HG03159 (cell line): ENCODE results near the gene ARL15.
A peak's percentile ranks its signal among the peaks of the same experiment; 100 is the strongest.

Source experiments
- ATAC-seq: cut with Tn5 transposase; IDR thresholded peaks from one replicate; pipeline ENCODE4 v1.9.1; 2021; ENCODE audit warnings: mild to moderate bottlenecking, moderate library complexity; ENCODE audit not compliant: unreplicated experiment

ARL15 gene

GRCh38 chr5:54214722-54215121 lies 95.7 kb downstream of the ARL15 start:
- ATAC-seq, result no peak

- ATAC-seq, result no peak
These were observed 98.0 kb downstream of the ARL15 start for GRCh38 chr5:54212331-54212730.

DNA sequence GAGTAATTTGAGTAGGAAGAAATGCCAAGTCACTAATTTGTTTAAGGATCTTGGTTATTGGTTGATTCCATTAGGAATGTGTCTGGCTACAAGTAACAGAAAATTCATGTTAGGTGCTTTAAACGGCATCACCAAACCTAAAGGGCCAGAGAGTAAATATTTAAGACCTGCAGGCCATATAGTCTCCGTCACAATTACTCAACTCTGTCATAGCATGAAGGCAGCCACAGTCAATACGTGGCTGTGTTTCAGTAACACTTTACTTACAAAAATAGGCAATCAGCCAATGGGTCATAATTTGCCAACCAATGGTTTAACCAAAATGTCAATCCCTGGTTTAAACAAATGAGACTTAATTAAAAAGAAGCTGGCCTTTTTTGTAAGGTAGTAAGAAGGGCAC lies 98.5 kb downstream of the ARL15 start:
- no peak for ATAC-seq

DNA sequence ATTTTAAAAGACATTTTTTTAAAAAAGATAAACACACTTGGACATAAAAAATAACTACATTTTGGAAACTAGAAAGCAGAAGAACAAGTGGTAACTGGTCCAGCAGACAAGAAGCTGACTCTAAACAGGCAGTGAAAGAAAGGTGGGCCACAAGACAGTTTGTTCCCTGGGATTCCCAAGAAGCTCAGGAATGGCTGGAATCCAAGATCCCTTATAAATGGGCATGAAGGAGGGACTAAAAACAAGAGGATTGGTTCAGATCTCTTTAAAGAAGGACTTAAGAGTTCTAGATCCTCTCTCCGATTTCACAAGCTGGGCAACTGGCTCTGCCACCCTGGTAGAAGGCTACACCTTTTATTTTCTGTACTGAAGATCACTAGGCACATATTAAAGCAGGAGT lies 102.8 kb downstream of the ARL15 start:
- no peak for ATAC-seq

- no peak for ATAC-seq
These were observed 103.7 kb downstream of the ARL15 start for GRCh38 chr5:54206580-54207229.

GRCh38 chr5:54205918-54206317 lies 104.5 kb downstream of the ARL15 start:
- ATAC-seq, result no peak

DNA sequence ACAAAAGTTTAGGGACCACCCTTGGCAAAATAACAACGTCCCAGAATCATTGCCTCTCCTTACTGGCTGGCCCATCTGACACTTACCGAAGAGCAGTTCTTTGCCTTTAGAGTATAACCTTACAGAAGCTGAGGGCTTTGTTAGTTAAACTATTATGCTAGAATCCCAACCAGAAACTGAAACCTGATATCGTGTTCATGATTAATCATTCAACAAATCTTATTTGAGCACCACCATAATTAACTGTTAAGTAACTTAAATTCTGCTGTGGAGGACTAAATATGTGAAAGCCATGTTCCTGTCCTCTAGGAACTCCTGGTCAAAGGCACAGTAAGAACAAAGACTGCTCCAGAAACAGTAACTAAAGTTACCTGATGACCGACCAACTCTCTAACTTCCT lies 104.9 kb downstream of the ARL15 start:
- ATAC-seq, result no peak

DNA sequence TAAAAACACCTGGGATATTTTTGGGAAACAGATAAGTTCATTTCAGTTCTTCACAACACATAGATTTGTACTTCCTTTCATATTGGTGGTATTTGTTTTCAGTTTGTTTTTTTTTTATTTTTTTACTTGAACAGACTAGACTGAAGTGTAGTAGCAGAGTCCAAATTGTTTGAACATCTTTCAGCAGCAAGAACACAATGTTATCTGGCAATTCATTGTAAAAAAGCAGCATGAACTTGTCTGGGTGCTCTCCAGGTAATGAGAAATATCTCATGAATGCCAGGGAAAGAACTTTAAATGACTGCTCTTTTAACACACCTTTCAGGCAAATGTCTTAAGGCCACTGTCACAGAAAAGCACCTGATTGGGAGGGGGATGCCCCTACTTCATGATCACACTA lies 113.4 kb downstream of the ARL15 start:
- ATAC-seq, result no peak

DNA sequence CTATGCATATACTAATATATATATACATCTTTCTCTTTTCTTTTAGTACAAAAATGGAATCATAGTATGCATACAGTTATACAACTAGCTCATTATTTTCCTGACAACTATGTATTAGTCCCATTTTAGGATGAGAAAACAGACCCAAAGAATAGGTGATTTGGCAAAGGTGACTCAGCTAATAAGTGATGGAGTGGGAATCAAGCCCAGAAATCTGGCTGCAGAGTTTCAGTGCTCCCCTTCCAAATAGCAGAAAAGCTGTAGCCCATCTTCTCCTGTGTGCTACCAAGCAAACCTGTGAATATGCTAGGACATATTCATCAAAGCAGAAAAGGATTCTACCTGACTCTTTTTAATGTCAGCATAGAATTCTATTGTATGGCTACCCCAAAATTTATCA lies 114.7 kb downstream of the ARL15 start:
- ATAC-seq, result no peak

GRCh38 chr5:54194318-54194717 lies 116.1 kb downstream of the ARL15 start:
- no peak for ATAC-seq

DNA sequence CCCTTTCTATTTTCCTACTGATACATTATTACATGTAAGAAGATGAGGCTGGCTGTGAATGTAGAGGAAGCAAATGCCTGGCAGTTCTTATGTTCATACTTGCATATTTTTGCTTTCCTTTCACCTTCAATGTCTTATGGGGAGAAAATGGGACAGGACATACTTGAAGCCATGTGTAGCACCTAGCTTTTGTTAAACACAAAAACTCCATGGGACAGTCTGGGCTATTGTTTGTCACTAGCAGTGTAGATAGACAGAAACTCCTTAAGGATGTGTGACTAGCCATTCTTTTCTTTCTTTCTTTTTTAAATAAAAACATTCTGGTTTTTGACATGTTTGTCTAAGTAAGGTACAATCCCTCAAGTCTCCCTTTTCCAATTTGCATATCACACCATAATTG lies 122.7 kb downstream of the ARL15 start:
- no peak for ATAC-seq

GRCh38 chr5:54186912-54187445 lies 123.4 kb downstream of the ARL15 start:
- ATAC-seq, result no peak

DNA sequence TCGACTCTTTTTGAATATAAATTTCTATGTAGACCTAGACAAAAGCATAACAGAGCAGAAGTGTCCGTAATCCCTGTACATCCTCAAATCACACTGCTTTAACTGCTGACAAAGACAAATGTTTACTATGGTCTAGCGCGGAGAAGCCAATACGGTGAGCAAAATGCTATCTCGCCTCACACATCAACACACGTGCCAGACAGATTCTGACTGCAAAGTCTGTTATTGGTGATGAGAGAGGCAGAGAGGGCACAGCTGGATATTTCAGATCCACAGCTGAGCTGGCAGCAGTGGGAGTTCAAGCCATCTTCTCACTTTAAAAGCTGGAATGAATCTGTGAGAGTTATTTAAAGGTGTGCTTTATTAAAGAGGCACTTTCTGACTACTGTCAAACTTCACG lies 124.3 kb downstream of the ARL15 start:
- no peak for ATAC-seq

DNA sequence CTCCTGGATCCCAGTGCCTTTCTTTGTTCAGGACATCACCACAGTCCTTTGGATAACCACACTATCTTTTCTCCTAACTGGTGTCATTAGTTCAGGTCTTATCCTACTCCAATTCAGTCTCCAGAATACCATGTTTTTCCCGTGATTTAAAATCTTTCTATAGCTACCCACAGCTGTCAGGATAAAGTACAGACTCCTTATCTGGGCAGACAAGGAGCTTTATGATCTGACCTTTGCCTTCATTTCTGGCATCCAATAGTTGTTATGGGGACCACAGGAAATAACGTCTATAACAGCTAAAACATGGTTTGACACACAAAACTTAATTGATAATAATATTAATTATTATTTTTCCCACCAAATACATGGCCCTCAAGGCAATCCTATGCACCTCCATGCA lies 125.6 kb downstream of the ARL15 start:
- no peak for ATAC-seq

- ATAC-seq, result no peak
These were observed 129.7 kb downstream of the ARL15 start for GRCh38 chr5:54180630-54181031.

- no peak for ATAC-seq
These were observed 131.4 kb downstream of the ARL15 start for GRCh38 chr5:54178991-54179390.

DNA sequence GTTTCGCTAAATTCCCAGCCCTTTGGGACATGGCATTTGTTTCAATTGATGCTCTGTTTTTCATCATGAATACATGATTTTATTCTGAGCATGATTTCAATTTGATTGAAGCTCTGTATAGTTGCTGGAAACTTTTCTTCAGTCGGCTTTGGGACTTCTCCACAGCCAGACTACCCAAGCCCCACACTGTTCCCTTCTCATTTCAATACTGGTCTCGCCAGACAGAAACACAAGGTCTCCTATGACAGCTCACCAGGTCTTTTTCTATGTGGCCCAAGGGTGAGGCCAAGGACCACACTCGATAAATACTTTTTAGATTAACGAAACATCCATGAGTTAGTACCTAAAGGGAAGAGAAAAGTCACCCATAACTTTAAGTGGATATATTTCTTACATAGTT lies 132.2 kb downstream of the ARL15 start:
- ATAC-seq, result no peak

DNA sequence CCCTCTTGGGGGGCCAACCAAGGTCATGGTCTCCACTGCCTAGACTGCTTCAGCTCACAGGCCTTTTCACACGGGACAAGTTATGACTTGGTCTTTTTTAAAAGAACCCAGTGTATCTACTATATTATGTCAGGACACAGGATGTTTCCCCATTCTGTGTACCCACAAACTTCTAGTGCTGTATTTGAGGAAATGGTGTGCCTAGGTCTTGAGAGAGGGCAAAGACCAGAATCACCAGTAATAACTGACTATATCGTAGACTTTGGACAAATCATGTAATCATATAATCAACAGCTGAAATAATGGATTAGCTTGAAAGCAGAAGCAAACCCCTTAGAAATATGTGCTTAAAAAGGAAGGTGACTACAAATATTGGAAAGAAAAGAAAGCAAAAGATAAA lies 133.3 kb downstream of the ARL15 start:
- ATAC-seq, result no peak

DNA sequence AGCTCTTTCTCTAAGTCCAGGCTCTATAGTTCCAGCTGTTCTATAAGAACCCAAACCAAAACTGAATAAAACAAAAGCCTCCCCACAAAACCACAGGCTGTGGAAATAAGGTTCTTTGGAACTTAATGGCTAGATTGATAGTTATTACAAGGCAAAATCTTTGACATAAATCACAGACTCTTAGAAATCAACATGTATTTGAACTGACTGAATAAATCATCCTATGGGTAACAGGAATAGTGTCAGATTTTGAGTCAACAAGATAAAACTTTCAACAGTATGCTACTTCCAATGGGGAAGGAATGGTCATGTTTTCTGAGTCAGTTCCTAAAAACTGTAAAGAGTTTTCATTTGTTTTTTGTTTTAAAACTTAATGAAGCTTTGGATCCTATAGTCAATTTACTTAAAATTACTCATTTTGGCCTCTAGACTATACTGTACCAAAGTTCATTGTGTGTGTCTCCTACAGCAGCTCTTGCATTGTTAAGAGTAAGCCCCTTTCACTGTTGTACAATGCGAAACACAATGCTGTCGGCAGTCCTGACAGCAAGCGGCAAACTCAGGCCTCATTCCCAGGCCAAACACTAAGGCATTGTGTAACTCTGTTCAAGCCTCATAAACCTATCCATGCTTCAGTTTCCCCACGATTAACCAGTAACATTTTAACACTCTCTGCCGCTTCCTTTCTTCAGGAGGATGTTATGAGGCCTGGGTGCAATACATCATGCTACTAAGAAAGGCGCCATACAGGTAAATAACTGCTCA lies 134.1 kb downstream of the ARL15 start:
- no peak for ATAC-seq

- no peak for ATAC-seq
These were observed 137.1 kb downstream of the ARL15 start for GRCh38 chr5:54173251-54173650.

GRCh38 chr5:54171645-54172384 lies 138.6 kb downstream of the ARL15 start:
- ATAC-seq, result peak; percentile 63

DNA sequence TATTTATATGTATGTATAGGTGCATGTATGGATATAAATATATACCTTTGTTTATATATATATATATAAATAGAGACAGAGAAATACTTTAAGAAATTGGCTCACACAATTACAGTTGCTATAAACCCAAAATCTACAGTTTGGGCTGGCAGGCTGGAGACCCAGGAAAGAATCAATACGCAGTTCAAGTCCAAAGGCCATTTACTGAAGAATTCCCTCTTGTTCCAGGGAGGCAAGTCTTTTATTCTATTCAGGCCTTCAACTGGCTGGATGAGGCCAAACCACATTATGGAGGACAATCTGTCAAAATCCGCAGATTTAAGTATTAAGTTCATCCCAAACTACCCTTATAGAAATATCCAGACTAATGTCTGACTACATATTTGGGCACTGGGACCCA lies 144.7 kb downstream of the ARL15 start:
- no peak for ATAC-seq
